ENCODE measurements around the gene MAP7D3.
"Not testable (repeated sequence)": the region's sequence is repeated elsewhere in the genome, so short reads cannot be mapped to it uniquely, and the experiment has no call there.

The MAP7D3 gene

DNA sequence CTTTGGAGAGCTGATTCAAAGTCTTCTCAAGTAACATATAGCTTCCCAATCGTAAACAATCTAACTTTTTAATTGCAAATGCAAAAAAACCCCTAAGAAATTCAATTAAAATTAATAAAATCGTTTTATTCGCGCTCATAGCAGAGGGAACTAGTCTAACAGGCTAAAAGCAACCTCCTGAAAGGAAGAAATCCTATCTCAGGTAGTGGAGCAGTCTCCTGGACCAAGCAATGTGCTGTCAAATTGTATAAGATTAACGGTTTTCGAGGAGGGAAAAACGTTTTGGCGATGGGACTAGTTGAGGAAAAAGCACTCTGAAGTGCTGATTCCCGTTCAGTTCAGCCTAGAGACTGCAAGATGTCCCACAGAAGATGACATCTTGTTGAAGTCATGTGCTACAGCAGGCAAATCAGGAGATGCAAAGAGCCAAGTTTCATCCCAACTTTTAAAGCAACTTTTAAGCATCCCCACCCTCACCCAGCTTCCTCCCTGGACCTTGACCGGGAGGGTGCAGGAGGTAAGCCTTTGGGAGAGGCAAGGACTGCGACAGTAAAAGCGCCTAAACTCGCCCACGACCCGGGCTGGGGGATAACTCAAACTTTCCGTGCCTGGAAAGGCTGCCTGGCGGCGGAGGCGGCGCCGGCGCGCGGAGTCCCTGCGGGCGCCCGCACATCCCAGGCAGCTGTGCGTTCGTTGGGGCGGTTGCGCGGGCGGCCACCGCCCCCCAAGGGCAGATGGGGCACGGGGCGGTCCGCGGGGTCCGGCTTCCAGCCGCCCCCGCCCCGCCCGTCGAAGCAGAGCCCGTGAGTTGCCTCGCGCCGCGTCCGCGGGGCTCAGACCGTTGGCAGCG lies 784 bp downstream of the MAP7D3 start:
- DNase-seq (ENCODE audit: extremely low read depth in 1 of 2, low read depth in 1 of 2): no peak

DNA sequence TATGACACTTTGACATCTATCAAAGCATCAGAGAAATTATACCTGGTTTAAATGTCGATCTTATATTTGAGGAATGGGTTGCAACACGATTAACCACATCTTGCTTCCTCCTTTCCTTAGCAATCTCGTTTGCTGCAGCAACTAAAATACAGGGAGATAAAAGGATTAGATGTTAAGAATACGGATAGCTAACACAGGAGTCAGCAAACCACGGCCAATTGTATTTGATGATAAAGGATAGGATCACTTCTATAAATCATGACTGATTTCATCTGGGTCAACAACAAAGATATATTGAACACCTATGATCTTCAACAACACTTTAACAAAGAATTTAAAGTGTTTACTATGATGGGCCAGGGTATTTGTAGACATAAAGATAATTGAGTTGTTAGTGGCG lies 5.0 kb downstream of the MAP7D3 start:
- DNase-seq (ENCODE audit: extremely low read depth in 1 of 2, low read depth in 1 of 2): no peak

DNA sequence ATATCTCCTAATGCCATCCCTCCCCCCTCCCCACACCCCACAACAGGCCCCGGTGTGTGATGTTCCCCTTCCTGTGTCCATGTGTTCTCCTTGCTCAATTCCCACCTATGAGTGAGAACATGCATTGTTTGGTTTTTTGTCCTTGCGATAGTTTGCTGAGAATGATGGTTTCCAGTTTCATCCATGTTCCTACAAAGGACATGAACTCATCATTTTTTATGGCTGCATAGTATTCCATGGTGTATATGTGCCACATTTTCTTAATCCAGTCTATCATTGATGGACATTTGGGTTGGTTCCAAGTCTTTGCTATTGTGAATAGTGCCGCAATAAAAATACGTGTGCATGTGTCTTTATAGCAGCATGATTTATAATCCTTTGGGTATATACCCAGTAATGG lies 13.4 kb downstream of the MAP7D3 start:
- not testable (repeated sequence) for DNase-seq (ENCODE audit: extremely low read depth in 1 of 2, low read depth in 1 of 2)

DNA sequence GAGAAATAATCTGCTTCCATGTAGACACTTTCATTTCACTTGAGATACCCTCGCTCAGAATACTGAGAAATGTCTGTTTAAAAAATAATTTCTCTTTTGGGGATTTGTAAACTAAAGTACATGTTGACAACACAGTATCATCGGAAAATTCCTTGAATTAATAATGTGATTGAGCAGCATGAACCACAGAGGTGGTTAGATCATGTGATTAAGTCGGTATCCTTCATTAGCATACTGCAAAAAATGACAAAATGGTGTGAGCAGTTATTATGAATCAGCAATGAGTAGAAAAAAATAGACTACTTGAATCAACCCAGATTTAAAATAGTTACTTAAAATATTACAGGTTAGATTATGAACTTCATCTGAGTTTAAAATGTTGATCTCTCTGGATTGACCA lies 14.1 kb downstream of the MAP7D3 start:
- no peak for DNase-seq (ENCODE audit: extremely low read depth in 1 of 2, low read depth in 1 of 2)

DNA sequence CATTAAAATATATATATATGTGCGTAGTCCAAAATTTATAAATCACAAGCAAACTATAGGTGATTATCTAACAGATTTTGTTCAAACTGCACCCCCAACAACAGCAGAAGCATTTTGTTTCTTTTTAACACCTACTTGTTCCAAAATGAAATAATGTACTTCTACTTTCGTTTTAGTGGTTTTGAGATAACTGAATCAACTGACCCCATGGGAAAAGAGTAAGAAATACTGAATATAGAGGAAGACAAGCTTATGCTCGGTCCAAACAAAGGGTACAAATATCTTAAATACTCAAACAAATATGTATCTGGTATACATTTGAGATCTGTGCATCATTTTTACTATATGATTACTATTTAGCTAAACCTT lies 22.4 kb downstream of the MAP7D3 start:
- DNase-seq (ENCODE audit: extremely low read depth in 1 of 2, low read depth in 1 of 2): no peak

DNA sequence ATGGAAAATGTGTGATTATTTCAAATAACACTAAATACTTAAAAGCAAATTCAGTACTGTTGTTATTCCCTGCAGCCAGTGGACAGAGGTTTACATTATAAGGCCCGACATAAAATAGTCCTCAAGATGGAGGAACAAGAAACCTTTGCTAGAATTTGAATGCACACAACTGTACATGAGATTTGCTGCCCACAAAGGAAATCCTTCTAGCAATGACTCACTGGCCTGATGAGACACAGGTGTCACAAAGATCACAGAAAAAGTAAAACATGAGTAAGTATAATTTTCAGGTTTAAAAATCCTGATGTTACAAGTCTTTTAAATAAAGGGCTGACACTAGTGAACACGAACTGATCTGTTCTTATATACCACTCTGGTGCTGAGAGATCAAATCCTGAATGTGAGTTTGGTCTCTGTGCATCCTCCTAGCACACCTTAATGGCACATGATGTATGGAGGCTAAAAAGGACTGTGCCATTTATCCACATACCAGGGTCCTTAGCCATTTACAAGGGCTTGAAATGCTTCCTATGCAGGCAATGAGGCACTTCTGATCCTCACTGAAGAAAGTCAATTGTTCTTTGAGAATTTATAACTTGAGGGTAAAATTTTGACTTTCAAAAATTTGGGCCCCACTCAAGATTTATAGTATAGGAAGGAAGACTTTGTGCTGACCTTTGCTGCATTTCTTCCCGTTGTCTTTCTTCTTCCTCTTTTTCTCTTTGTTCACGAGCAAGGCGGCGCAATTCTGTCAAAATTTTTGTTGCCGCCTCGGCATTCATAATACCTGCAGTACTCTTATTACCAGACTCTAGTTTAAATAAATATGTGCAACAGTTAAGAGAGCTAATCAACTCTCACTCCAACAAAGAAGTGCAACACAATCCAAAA lies 23.0 kb downstream of the MAP7D3 start:
- no peak for DNase-seq (ENCODE audit: extremely low read depth in 1 of 2, low read depth in 1 of 2)

DNA sequence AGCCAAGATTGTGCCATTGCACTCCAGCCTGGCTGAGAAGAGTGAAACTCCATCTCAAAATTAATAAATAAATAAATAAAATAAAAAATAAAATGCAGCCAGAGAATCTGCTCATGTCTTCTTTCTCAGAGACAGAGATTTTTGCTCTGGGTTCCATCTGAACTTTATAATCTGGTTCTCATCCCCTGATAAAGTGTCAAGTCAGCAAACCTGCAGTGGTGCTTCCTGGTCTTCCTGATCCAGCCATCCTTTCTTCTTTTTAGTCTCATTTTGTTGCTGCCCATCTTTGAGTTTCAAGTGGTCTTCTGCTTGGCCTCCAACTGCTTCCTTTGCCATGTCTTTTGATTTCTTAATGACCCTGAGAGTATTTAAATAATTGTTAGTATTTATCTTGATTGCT lies 24.1 kb downstream of the MAP7D3 start:
- DNase-seq (ENCODE audit: extremely low read depth in 1 of 2, low read depth in 1 of 2): no peak

DNA sequence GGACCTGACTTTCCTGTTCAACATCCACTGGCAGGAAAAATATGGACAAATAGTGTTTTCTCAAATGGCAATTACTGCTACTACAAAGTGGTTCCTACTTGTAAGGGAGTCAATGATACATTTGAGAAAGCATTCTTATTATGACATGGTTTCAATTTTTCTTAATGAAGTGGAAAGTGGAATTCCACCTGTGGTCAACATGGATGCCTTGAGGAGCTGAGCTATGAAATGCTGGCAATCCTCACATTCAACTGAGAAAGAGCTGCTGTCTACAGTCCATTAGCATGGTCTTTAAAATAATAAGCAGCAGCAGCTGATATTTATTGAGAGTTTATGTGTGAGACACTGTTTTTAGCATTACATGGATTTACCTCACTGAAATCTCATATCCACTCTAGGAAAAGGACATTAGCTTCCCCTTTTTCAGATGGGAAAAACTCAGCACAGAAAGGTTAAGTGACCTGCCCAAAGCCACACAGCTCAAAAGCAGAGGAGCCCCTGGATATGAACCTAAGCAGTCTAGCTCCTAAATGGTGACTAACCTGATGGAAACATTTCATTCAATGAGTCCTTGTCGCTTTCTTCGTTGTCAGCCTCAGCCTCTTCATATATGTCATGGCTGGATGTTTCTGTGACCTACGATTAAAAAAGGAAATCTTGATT lies 29.2 kb downstream of the MAP7D3 start:
- DNase-seq (ENCODE audit: extremely low read depth in 1 of 2, low read depth in 1 of 2): no peak

DNA sequence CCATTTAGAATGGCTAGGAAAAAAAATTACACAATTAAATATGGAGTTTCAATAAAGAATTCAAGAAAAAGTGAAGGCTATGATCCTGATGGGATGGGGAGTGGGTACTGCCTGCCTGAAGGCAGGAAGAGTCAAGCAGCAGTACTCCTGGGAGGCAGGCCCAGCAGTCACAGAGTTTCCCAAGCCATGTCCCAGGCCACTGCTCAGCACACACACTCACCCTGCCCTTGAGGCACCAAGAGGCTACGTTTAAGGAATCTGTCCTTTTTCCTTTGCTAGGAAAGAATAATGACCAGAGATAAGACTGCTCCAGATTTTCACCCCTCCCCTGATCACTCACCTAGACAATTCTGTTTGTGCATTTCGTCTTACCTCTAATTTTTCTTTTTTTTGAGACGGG lies 30.2 kb downstream of the MAP7D3 start:
- DNase-seq (ENCODE audit: extremely low read depth in 1 of 2, low read depth in 1 of 2): no peak

DNA sequence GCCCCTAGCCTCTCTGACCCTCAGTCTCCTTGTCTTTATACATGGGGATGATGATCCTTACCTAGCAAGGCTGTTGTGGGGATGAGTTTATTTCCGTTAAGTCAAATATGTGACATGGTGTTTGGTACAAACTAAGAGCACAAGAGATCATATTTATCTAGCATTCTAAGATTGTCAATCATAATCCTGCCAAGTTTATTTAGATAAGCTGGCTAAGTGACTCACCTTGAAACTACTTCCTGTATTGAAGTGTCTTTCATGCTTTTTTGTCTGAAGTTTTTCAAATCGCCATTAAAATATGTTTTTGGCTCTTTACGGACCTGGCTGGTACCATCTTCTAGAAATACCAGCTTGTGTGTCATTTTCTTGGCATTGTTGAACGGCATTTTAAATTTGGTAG lies 30.7 kb downstream of the MAP7D3 start:
- DNase-seq (ENCODE audit: extremely low read depth in 1 of 2, low read depth in 1 of 2): no peak

DNA sequence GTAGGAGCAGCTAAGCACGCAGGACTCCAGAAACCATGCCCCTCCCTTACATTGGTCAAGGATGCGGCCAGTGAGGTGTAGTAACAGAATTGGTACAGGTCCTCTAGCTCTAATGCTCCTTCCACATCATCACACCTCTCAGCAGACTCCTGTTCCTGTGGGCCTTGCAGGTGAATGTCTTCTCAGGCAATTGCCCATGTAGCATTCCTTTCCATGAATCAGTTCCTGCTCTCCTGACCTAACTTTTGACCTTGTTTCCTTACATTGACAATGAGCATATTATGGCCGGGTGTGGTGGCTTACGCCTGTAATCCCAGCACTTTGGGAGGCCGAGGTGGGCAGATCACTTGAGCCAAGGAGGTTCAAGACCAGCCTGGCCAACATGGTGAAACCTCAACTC lies 31.3 kb downstream of the MAP7D3 start:
- DNase-seq (ENCODE audit: extremely low read depth in 1 of 2, low read depth in 1 of 2): no peak

DNA sequence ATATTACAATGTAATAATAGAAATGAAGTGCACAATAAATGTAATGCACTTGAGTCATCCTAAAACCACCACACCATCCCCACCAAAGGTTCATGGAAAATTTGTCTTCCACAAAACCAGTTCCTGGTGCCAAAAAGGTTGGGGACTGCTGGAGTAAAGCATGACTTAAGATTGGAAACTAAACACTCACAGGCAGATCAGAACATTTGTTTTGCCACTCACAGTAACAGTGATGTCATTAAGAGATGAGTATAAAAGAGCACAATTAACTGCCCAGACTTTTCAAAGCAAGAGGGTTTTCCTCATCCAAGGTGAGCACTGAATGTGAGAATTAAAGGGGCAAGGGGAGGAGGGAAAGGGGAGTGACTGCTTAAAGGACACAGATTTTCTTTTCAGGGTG lies 35.6 kb downstream of the MAP7D3 start:
- no peak for DNase-seq (ENCODE audit: extremely low read depth in 1 of 2, low read depth in 1 of 2)

DNA sequence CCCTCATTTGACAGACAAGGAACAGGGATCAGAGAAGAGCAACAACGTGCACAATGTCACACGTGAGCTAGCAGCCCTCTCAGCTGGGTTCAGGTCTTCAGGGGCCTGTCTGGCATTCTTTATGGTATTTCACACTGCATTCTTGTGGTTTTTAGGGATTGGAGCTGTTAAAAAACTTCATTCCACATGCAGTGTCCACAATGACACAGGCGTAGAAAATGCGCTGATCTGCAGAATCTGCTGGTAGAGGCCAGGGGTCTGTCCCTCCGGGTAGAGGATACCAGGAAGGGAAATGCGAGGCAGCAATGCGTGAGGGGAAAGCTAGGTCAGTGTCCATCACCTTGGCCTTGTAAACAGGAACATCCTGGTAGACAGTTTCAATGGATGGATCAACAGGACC lies 36.6 kb downstream of the MAP7D3 start:
- DNase-seq (ENCODE audit: extremely low read depth in 1 of 2, low read depth in 1 of 2): no peak

DNA sequence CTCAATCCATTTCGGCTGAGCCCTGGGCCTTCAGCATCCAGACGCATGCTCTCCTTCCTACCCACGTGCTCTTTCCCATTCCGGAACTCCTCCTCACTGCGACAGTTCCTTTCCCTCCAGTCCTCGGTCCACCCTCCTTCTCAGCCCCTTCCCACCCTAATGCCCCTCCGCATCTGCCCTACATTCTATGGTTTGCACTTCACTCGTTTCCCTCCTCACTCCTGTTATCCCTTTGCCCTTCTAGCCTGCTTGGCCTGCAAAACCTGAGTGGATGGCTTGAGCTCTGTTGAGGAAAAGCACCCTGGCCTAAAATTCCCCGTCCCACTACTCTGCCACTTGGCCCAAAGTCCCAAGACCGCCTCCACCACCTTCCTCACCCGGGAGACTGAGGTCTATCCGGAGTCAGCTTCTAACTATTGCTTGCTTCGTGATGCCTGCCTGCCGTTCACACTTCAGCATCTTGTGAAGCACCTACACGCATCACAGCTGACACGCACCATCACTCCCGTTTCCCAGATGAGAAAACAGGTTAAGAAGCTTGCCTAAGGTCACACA lies 38.6 kb downstream of the MAP7D3 start:
- DNase-seq (ENCODE audit: extremely low read depth in 1 of 2, low read depth in 1 of 2): no peak

DNA sequence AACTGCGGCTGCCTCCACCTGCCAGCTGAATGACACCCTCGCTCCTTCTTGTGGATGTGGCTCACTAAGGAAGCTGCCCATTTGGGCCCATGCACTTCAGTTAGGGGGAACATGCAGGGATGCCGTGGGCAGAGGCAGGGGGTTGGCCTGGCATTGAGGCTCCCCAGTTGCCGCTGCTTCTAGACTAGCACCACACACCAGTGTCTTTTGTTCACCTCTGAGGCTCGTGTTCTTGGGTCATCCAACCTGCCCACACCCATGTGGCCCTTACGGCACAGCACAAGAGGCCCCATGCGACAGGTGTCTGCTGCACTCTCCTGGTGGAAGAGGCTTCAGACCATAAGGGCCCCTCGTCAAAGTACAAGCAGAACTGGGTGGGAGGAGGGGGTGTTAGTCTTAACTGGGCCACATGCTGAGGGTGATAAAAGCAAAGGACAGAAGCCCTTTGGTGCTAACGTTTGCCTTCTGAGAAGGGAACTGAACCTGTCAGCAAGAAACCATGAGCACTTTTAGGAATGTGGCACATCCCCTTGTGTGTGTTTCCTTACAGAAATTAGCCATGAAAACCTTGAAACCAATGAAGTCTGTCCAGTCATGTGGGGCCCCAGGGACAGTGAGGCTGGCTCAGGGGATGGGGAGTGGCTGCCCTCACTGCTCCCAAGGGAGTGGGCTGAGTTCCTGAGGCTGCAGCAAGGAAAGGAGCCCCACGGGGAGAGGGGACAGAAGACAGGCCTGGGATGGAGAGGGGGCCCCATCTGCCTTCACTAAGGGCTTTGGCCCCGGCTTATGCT lies 39.2 kb downstream of the MAP7D3 start:
- no peak for DNase-seq (ENCODE audit: extremely low read depth in 1 of 2, low read depth in 1 of 2)

DNA sequence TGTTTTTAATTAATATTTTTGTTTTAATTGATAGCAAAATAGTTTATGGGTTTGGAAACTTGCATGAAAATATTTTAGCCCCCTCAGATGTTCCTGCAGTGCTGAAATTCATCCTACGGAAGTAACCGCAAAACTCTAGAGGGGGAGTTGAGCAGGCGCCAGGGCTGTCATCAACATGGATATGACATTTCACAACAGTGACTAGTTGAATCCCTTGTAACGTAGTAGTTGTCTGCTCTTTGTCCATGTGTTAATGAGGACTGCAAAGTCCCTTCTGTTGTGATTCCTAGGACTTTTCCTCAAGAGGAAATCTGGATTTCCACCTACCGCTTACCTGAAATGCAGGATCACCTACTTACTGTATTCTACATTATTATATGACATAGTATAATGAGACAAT lies 40.4 kb downstream of the MAP7D3 start:
- no peak for DNase-seq (ENCODE audit: extremely low read depth in 1 of 2, low read depth in 1 of 2)

DNA sequence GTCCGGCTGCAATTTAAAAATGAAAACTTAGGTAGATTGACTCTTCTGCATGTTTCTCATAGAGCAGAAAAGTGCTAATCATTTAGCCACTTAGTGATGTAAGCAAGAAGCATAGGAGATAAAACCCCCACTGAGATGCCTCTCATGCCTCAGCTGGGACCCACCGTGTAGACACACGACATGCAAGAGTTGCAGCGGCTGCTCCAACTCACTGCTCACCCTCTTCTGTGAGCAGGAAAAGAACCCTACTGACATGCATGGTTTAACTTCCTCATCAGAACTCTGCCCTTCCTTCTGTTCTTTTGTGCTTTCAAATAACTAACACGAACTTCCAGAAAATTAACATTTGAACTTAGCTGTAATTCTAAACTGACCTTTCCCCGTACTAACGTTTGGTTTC lies 41.0 kb downstream of the MAP7D3 start:
- no peak for DNase-seq (ENCODE audit: extremely low read depth in 1 of 2, low read depth in 1 of 2)

DNA sequence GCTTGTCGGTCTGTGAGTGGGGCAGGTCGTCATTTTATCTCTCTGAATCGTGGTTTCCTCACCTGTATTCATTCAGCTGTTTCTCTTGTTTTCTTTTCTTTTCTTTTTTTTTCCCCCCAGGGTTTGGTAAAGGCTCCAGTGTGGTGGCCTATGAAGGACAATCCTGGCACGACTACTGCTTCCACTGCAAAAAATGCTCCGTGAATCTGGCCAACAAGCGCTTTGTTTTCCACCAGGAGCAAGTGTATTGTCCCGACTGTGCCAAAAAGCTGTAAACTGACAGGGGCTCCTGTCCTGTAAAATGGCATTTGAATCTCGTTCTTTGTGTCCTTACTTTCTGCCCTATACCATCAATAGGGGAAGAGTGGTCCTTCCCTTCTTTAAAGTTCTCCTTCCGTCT lies 41.4 kb downstream of the MAP7D3 start:
- DNase-seq (ENCODE audit: extremely low read depth in 1 of 2, low read depth in 1 of 2): no peak

DNA sequence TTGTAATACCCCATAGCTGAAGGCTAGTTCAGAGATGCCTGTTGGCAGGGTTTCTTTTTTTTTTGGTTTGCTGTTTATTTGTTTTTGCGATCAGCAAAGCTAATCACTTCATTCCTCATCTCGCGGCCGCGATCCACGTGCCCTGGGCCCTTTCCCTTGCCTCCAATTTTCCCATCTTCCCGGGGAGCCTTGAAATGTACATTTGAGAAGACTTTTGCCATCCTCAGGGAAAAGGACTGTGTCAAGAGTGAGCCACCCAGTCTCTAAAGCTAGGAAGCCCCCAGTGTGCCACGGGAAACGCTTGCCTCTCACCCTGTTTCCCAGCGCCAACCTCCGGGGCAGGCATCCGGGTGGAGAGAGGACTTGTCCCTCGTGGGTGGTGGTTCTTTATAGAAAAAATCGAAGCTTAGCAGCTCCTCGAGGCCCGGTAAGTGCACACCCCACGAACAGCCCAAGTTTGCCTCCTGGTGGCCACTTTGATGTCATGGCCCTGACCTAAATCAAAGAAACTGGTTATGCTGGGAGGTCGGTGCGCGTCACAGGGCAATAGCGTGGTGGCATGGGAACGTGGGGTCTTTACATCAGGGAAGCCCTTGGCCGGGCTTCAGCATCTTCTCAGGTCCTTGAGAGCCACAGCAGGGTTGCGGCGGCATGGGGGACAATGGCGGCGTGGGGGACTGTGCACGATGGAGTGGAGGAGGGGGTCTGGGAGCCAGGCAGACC lies 42.0 kb downstream of the MAP7D3 start:
- no peak for DNase-seq (ENCODE audit: extremely low read depth in 1 of 2, low read depth in 1 of 2)

DNA sequence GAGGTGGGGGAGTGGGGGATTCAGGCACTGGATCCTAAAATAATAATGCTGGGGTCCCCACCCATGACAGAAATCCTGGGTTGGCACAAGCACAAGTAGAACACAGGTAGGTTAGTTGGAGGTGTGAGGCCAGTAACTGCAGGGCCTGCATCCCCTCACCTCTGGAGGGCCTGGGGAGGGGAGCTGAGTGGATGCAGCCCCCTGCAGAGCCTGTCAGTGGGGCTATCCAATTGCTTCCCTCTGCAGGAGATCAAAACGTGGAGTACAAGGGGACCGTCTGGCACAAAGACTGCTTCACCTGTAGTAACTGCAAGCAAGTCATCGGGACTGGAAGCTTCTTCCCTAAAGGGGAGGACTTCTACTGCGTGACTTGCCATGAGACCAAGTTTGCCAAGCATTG lies 43.7 kb downstream of the MAP7D3 start:
- no peak for DNase-seq (ENCODE audit: extremely low read depth in 1 of 2, low read depth in 1 of 2)

Measured in stimulated activated CD8-positive, alpha-beta memory T cell treated with anti-CD3 and anti-CD28 coated beads, Interleukin-7, amount 100 ng/mL, for 48 hours (primary cell).